ENCODE results near the gene SPATA24. TPM values are rescaled to one million over a fixed set of nuclear protein-coding genes. Genes with fewer than 3 reads are reported as not detected.

Gene SPATA24
- total RNA-seq, 1 experiment from 2014 or later = 6.5 TPM

DNA sequence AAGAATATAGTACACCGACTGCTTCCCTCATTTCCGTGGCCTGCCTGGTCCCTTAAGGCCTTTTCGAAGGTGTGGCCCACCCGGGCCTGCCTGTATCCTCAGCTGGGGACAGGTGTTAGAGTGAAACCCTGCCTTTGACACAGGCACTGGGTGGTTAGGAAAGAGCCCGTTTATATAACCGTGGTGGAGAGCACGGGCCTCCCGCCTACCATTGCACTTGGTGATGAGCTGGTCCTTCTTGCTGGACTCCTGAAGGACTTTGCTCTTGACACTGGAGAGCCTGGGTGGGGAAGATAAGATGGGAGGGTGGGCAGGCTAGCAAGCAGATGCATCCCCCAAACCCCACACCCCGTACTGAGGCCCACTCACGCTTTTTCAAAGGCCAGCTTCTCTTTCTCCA is 2.3 kb downstream of the SPATA24 start:
- no peak overlapping the region for H3K4me3 ChIP-seq
- no peaks in the 10 kb centered on the region for H4K20me1 ChIP-seq (ENCODE audit: insufficient read depth)
- POLR2A ChIA-PET (ENCODE audit: unreplicated experiment) = no interaction called here
- H2AFZ ChIP-seq = no peak overlapping the region
- H3K79me2 ChIP-seq (ENCODE audit: low read depth) = no peaks in the 10 kb centered on the region
- peaks cover 8% of the 10 kb centered on the region; the same call in 1 of the 2 replicates for H3F3A ChIP-seq (ENCODE audit: insufficient read depth, low read depth)
- BruUV-seq (replicated peaks) = no TSS peak
- no peak overlapping the region for H3K4me2 ChIP-seq
- CTCF ChIA-PET = interaction anchor here (0.6 kb wide), 1 partner anchor 113 kb away, joined by 4 read pairs; no protein-coding TSS in a partner anchor
- no peaks in the 10 kb centered on the region for H3K9me3 ChIP-seq (ENCODE audit: insufficient read depth, low read depth)
- DNase-seq = no peak
- intact Hi-C loops (cut with micrococcal nuclease; ENCODE audit: unreplicated experiment) = no loop called here
- TF ChIP-seq, protein P1, sequence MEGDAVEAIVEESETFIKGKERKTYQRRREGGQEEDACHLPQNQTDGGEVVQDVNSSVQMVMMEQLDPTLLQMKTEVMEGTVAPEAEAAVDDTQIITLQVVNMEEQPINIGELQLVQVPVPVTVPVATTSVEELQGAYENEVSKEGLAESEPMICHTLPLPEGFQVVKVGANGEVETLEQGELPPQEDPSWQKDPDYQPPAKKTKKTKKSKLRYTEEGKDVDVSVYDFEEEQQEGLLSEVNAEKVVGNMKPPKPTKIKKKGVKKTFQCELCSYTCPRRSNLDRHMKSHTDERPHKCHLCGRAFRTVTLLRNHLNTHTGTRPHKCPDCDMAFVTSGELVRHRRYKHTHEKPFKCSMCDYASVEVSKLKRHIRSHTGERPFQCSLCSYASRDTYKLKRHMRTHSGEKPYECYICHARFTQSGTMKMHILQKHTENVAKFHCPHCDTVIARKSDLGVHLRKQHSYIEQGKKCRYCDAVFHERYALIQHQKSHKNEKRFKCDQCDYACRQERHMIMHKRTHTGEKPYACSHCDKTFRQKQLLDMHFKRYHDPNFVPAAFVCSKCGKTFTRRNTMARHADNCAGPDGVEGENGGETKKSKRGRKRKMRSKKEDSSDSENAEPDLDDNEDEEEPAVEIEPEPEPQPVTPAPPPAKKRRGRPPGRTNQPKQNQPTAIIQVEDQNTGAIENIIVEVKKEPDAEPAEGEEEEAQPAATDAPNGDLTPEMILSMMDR (conservative IDR thresholded peaks at IDR 0.05) = no peak
- TF ChIP-seq EZH2 (IDR thresholded peaks at IDR 0.05; ENCODE audit: low read depth) = no peak
- H3K4me1 ChIP-seq (replicated peaks; ENCODE audit: insufficient read depth) = peaks cover 15% of the 10 kb centered on the region
- no peaks in the 10 kb centered on the region for H3K9me2 ChIP-seq (ENCODE audit: insufficient read depth)
- no peak overlapping the region for H3K27ac ChIP-seq
- H3K36me3 ChIP-seq (ENCODE audit: low read depth) = no peaks in the 10 kb centered on the region
- no peaks in the 10 kb centered on the region for H3K27me3 ChIP-seq (ENCODE audit: insufficient read depth, low read depth)

DNA sequence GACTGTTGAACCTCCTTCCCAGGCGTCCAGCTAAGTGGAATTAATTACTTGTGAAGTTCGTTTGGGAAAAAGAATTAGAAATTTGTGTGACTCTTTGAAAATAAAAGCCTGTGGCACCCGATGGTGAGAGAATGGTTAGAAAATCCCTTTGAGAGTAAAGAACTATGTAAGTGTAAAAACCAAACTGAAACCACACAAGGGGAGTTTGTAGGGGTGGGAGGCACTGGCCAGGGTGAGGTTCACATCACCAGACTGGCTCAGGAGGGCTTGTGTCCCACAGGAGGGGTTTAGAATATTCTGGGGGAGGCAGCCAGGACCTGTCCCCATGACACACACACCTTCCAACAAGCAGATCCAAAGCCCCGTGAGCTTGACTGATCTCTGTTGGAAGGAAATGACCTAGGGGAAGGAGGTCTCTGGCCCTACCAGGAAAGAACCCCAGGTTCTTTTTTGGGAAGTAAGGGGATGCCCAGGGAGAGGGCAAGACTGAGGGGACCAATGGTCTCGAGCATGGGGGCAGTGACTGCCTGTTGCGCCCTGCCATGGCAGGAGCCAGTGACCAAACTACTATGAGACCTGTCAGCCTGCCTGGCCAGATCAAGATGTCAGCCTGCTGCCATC is 4.3 kb downstream of the SPATA24 start:
- TF ChIP-seq, protein P1 (conservative IDR thresholded peaks at IDR 0.05) = no peak
- no peak for TF ChIP-seq EZH2 (IDR thresholded peaks at IDR 0.05; ENCODE audit: low read depth)
- ChIA-PET CTCF (no interaction called here), POLR2A (ENCODE audit: unreplicated experiment) (no interaction called here)
- H3F3A ChIP-seq (ENCODE audit: insufficient read depth, low read depth) = peaks cover 14% of the 10 kb centered on the region; the same call in 1 of the 2 replicates
- H3K4me3 ChIP-seq = no peak overlapping the region
- no peak for DNase-seq
- H3K4me1 ChIP-seq (replicated peaks; ENCODE audit: insufficient read depth) = peaks cover 26% of the 10 kb centered on the region
- no peaks in the 10 kb centered on the region for H3K27me3 ChIP-seq (ENCODE audit: insufficient read depth, low read depth)
- H3K27ac ChIP-seq = no peak overlapping the region
- no peaks in the 10 kb centered on the region for H3K36me3 ChIP-seq (ENCODE audit: low read depth)
- H4K20me1 ChIP-seq (ENCODE audit: insufficient read depth) = no peaks in the 10 kb centered on the region
- BruUV-seq (replicated peaks) = no TSS peak
- H3K4me2 ChIP-seq = no peak overlapping the region
- intact Hi-C loops (cut with micrococcal nuclease; ENCODE audit: unreplicated experiment) = no loop called here
- H3K79me2 ChIP-seq (ENCODE audit: low read depth) = no peaks in the 10 kb centered on the region
- H3K9me2 ChIP-seq (ENCODE audit: insufficient read depth) = no peaks in the 10 kb centered on the region
- no peak overlapping the region for H2AFZ ChIP-seq
- H3K9me3 ChIP-seq (ENCODE audit: insufficient read depth, low read depth) = no peaks in the 10 kb centered on the region

DNA sequence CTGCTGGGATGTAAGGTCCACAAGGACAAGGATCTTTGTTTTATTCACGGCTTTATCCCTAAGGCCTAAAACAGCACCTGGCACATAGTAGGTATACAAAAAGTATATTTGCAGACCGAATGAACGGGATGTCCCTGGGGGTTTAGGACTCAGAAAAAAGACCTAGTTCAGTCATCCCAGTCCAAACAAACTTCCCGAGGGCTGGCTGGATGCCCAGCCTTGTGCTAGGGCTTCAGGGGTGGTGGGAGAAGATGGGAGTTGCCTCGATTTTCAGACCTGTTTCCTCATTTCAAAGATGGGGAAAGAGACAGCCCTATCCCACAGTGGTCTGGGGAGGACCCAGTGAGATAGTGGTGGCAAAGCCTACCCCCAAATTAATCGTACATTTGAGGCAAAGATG is 6.0 kb downstream of the SPATA24 start:
- no peaks in the 10 kb centered on the region for H3K27me3 ChIP-seq (ENCODE audit: insufficient read depth, low read depth)
- no peak overlapping the region for H3K4me3 ChIP-seq
- H2AFZ ChIP-seq = no peak overlapping the region
- H4K20me1 ChIP-seq (ENCODE audit: insufficient read depth) = no peaks in the 10 kb centered on the region
- ChIA-PET CTCF (no interaction called here), POLR2A (ENCODE audit: unreplicated experiment) (no interaction called here)
- TF ChIP-seq EZH2 (IDR thresholded peaks at IDR 0.05; ENCODE audit: low read depth) = no peak
- TF ChIP-seq, protein P1 (conservative IDR thresholded peaks at IDR 0.05) = no peak
- no peaks in the 10 kb centered on the region for H3K36me3 ChIP-seq (ENCODE audit: low read depth)
- H3K79me2 ChIP-seq (ENCODE audit: low read depth) = no peaks in the 10 kb centered on the region
- DNase-seq = no peak
- intact Hi-C loops (cut with micrococcal nuclease; ENCODE audit: unreplicated experiment) = no loop called here
- H3K9me2 ChIP-seq (ENCODE audit: insufficient read depth) = no peaks in the 10 kb centered on the region
- H3K27ac ChIP-seq = no peak overlapping the region
- no peak overlapping the region for H3K4me2 ChIP-seq
- peaks cover 9% of the 10 kb centered on the region; the same call in 1 of the 2 replicates for H3F3A ChIP-seq (ENCODE audit: insufficient read depth, low read depth)
- BruUV-seq (replicated peaks) = no TSS peak
- no peaks in the 10 kb centered on the region for H3K9me3 ChIP-seq (ENCODE audit: insufficient read depth, low read depth)
- peaks cover 16% of the 10 kb centered on the region for H3K4me1 ChIP-seq (replicated peaks; ENCODE audit: insufficient read depth)
